GM18520 (cell line): ENCODE measurements around the gene NLRP10.

Source experiments
- ATAC-seq: cut with Tn5 transposase; IDR thresholded peaks from one replicate; pipeline ENCODE4 v1.9.1; 2021; ENCODE audit not compliant: unreplicated experiment

NLRP10 gene

DNA sequence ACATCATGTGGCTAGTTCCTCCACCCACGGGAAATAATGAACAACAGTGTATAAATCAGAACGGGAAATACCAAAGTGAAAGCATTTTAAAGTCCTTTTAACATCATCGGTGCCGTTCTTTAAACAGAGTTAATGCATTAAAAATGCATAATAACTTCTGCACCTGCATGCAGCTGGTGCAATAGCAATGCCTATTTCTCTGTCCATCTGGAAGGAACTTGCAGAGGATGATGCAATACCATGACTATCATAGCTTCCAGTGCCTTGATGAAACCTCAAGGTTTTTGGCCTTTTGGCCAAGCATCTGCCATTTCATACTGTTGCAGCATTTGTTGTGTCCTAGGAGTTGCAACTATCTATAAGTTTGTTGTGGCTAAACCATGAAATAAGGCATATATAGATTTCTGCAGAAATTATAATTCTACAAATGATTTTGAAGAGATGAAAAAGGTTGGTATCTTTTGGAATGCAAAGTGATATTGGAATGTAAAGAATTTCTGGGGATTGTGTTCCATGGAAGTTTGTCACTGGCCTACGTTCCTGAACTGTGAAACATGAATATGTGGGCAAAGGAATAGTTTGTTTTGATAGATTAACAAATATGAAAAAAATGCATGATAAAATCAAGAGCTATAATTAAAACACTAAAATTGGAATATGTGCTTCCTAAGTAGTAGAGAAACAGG, 12.1 kb upstream of the NLRP10 start:
- no peak for ATAC-seq

DNA sequence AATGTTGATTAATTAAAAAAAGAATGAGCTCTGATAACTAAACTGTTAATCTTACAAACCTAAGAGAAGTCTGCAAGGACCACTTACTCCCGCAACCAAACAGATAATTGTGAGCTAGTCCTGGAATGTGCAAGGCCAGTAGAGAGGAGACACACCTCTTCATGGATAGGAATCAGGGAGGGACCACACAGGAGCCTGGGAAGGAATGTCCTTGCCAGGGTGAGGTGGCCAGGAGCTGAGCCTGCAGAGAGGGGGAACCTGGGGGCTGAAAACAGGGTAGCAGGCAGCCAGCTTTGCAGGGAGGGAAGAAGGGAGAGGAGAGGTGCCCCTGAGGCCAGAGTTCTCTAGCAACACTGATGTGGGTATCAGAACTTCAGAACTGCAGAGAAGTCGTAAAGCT, 9.4 kb upstream of the NLRP10 start:
- no peak for ATAC-seq

DNA sequence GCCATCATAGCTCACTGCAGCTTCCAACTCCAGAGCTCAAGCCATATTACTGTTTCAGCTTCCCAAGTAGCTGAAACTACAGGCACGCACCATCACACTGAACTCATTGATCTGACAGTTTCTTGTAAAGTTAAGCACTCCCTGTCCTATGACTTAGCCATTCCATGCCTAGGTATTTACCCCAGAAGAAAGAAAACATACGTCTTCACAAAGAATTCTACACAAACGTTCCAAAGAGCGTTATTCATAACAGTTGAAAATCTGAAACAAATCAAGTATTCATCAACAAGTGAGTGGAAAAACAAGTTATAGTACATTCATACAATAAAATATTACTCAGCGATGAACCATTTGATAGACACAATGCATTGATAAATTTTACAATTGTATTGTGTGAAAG, 7.8 kb upstream of the NLRP10 start:
- no peak for ATAC-seq

DNA sequence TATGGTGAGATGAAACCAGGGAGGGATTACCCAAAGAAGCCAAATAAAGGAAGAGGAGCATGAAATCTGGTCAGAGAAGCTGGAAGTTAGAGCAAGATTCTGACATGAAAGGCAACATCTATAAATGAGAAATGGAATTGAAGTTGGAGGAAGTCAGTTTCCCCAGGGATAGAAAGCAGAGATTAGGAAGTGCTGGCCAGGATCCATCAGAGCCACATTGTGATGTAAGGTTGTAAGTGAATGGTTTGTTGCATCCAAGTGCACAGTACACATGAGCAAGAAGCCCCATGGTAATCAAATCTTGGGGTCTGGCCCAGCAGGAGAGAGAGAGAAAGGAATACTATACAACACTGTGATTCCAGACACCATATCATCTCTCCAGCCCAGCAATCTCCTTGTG, 6.6 kb upstream of the NLRP10 start:
- ATAC-seq: no peak

DNA sequence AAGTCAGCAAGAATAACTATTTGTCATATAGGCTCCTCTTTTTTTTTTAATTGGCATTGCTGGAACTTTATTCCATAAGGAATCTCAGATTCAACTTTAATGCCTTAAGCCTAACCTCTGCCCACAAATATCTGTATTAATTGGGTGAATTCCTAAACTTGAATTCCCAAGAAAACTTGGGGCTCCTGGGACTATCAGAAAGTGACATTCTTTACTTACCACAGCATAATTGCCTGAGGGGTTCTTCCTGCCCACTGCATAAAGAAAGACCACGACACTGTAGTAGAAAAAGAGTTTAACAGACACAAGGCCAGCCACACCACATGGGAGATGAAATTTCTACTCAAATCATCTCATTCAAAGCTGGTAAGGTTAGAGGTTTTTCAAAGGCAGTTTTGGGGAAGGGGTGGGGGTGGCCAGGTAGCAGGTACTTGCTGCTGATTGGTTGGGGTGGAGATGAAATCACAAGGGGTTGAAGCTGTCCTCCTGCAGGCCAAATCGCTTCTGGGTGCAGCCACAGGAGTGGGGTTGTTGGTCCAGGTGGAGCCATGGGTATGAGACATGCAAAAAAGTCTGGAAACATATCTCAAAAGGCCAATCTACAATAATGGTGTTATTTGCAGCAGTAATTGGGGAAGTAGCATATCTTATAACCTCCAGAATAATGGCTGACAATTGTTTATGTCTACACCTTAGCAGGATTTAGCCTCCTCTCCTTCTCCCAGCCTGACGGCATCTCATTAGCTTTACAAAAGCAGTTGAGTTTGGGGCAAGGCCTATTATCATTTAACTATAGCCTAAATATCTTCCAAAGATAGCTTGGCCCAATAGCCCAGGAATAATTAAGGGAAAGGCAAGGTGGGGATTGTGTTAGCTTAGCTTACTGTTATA, 4.8 kb upstream of the NLRP10 start:
- ATAC-seq: no peak

DNA sequence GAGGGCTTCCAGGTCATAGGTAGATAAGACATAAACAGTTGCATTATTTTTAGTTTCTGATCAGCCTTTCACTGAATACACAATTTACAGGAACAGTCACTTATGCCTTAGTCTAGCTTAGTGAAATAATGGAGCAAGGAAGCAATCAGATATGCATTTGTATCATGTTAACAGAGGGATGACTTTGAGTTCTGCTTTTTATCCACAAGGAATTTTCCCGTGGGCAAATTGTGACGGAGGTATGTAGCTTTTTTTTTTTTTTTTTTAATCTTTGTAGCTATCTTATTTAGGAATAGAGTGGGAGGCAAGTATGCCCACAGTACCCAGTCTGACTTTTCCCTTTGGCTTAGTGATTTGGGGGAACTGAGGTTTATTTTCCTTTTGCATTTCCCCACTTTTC, 3.4 kb upstream of the NLRP10 start:
- ATAC-seq: no peak

DNA sequence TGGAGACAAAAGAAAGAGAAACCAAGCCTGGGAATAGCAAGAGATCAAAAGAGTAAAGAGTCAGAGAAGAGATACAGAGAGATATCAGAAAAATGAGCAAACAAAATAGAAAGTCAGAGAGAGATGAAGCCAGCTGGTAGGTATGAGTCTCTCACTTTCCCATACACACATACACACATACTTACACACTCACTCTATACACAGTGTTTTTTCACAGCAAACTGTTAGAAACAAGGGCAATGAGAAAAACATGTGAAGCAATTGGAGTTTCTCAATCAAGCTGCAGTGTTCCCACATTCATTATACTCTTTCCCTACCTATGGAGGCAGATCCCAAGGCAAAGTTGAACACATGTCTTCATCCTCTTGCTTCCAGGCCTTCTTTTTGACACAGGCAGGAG, 2.6 kb upstream of the NLRP10 start:
- ATAC-seq: no peak

DNA sequence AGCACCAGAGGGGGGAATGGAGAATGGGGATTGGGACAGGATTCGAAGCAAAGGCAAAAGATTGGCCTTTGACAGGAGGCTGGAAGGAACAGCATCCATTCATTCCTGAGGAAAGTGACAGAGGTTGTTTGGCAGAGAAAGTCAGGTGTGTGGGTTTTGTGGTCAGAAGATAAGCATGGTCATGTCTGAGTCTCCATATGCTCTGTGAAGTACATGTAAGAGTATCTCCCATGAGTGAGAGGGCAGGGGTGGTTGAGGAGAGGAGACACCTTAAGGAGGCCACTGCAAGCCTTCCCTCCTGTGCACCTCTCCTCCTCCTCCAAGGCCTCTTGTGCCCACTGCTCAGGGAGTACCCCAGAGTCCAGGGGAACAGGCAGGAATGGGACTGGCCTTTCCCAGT, 1.9 kb upstream of the NLRP10 start:
- no peak for ATAC-seq

DNA sequence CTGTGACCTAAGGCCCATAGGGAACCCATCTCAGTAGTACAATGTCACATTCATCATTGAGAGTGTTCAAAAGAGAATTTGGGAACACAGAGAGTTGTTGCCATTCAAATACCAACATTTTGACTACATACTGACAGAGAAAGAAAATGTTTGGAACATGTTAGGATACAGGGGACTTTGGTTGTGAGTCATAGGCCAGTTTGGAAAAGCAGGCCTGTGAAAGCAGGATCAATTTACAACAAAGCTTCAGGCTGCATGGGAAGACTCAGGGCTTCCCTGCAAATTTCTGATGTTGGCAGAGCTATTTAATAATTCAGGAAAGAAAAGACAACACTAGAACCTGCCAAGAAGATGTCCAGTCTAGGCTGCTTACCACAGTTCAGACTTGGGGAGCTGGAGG, 374 bp downstream of the NLRP10 start:
- no peak for ATAC-seq

DNA sequence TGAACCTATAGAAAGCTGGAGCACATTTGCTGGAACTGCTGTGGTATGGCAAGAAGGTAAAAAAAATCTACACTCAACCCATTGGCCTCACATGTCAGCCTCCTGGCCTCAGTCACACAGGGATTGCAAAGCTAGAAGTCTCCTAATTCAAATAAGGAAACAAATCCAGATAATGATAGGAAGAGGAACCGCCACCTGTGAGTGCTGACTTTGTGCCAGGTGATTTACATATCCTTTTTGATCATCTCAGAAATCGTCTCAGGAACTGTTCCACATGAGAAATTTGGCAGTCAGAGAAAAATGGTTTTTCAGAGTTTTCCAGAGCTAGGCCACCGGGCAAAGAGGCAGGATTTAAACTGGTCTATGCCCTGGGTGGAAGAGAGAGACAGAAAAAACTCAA, 986 bp downstream of the NLRP10 start:
- no peak for ATAC-seq

DNA sequence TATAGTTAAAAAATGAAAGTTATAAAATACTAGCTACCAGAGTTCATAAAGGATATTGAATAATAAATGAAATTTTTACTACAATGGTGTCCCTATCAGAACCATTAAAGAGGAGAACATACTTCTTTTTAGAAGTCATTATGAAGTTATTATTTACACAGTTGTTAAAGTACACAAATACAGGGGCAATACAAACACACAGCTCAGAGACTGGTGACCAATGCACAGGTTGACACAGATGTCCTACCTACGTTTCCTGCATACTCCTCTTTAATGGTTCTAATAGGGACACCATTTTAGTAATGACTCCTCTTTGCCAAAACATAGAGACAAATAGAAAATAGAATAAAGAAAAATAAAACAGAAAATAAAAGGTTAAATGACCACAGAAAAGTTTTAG, 10.1 kb downstream of the NLRP10 start:
- ATAC-seq: no peak

DNA sequence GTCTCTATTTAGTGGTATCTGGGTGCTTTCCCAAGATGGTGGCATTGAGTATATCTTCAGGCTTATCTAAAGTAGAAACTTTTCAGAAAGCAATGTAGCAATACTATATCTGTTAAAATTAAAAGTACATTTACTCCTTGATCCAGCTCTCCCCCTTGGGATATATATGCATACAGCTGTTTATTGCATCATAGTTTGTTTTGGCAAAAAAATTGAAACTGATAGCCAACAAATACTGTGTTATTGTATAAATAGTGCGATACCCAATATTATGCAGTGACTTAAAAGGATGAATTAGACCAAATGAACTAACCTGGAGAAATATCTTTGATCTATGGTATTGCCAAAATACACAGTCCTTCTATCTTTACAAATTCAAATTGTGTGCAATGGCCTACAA, 15.3 kb downstream of the NLRP10 start:
- ATAC-seq: no peak

DNA sequence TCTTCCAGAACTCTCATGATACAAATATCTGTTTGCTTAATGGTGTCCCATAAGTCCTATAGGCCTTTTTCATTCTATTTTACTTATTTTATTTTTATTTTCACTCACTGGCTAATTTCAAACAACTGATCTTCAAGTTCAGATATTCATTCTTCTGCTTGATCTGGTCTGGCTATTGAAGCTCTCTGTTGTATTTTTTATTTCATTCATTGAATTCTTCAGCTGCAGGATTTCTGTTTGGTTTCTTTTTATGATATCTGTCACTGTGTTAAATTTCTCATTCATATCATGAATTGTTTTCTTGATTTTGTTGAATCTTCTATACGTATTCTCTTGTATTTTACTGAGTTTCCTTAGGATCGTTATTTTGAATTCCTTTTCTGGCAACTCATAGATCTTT, 21.1 kb downstream of the NLRP10 start:
- ATAC-seq: no peak

DNA sequence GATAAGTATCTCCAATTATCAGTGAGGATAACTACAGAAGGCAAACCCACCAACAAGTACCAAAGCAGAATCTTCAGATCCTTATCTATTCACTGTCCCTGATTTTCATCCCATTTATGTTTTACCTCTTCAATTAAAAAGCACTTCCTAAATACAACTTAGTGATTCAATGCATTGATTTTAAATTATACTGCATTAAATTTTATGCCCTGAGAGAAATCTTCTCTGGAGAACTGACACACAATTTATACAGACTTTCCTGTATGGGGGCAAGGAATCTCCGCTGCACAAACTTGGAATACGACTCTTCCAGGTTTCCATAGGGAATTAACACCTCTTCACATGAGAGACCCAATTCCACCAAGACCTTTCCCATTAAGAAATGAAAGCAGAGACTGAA, 23.6 kb downstream of the NLRP10 start, which contains the start of gene OR10A3:
OR10A3 (minus strand) TSS at position 101 of the 400 bp plus-strand sequence. CDS start 2,188 bp downstream, outside the sequence.
- ATAC-seq: no peak

DNA sequence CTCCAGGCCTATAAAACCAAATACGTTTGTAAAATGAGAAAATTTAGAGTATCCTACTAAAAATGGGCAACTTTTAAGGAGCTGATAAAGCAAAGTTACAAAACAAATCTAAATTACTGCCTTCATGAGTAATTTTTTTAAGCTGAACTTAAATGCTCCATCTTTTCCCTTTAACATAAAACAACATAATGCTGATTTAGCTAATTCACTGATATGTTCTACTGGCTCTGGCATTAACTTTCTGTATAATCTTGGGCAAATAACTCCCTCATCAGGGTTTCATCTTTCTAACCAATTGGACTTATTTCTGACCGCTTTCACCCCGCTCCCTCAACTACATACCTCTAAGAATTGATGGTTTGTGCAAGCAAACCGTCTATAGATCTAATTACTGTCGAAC, 24.1 kb downstream of the NLRP10 start:
- ATAC-seq: no peak

DNA sequence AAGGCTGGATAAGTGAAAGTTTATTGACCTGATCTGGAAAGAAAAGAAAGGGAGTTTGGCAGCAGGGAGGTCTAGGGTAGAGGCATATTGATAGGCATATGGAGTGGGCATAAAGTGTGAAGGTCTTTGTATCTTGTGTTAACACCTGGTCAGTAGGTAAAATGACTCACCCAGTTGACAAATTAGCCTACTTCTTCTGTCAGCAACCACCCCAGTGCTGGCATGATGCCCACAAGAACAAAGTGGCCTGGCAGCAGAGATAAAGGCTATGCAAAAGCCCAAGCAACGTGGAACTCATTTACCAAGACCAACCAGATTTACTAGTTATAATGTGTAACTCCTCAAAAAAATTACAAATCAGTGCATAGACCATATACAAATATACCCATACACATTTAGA, 28.6 kb downstream of the NLRP10 start:
- ATAC-seq: no peak

DNA sequence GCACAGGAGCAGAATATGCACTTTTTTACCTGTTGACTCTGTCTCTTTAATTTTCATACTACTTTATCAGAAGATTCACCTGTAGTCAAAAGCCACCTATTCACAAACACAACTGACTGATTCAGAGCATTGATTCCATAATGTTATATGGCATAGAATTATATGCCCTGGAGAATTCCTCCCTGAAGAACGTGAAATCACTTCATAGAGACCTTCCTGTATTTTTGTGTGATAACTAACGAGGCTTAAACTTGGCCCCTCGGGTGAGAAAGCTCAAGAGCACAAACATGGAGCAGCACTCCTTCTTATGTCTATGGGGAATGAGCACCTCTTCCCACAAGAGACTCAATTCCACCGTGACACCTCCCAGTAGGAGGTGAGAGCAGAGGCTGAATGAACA, 34.1 kb downstream of the NLRP10 start, which contains the start of gene OR10A6:
OR10A6 (minus strand) TSS at position 101 of the 400 bp plus-strand sequence. CDS start 2,606 bp downstream, outside the sequence.
- no peak for ATAC-seq

DNA sequence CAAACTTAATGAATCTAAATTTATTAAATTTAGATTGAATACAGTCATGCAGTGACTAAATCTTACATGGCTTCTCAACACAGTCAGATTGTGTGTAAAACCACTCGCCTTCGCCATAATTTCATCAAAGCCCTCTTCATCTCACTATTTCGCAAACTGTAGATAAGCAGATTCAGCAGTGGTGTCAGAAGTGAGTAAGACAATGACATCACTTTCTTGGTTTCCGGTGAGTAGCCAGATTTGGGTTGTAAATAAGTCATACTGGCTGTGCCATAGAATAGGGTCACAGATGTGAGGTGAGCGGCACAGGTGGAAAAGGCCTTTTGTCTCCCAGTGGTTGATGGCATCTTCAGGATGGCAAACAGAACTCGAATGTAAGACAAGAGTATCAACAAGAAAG, 37.6 kb downstream of the NLRP10 start:
- no peak for ATAC-seq

DNA sequence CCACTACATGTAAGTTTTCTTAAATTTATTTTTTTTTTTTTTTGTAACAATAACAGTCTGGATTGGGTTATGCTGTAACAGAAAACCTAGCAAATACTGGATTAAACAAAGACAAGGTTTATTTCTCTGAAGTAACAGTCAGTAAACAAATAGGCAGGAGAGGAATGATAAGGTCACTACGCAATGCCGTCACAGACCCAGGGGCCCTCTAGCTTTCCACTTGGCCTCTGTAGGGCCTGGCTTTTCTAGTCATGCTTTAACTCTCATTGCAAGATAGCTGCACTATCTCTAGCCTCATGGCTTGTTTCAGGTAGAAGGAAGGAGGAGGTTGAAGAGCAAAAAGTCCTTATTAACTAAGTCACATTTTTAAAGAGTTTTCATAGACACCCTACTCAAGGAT, 40.7 kb downstream of the NLRP10 start:
- ATAC-seq: no peak

DNA sequence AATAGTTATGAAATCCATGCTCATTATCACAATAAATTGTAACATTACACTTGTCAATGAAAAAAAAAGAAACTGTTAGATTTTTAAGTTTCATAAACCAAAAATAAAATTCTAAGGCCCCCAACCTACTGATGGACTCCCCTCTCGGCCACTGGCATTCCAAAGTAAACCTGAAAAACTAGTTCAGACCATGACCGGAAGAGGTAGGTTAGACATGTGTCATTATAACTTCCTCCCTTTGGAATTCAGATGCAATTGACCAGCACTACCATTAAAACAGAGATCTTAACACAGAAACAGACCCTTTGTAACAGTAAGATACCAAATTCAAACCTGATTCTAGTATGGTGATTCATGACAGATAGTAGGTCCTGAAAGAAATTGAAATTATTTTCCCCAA, 47.1 kb downstream of the NLRP10 start:
- no peak for ATAC-seq
